Endothelial cell (in vitro differentiated cells): ENCODE data around the gene DAGLA. TPM values are rescaled to one million over a fixed set of nuclear protein-coding genes. Genes with fewer than 3 reads are reported as not detected.

Experiments
- DNase-seq: peaks from one replicate; pipeline ENCODE4 v3.0.0; 2021; ENCODE audit warnings: low spot score
- H3K27ac Mint-ChIP-seq: one replicate; pipeline ENCODE4 v1.8.0; 2021; ENCODE audit warnings: mixed read lengths, inconsistent platforms; ENCODE audit not compliant: unreplicated experiment
- H3K27me3 Mint-ChIP-seq: one replicate; pipeline ENCODE4 v1.8.0; 2021; ENCODE audit warnings: mild to moderate bottlenecking, moderate library complexity, mixed read lengths, inconsistent platforms; ENCODE audit not compliant: unreplicated experiment
- H3K36me3 Mint-ChIP-seq: one replicate; pipeline ENCODE4 v1.8.0; 2021; ENCODE audit warnings: mild to moderate bottlenecking, low read depth, mixed read lengths, inconsistent platforms; ENCODE audit not compliant: unreplicated experiment
- H3K4me1 Mint-ChIP-seq: one replicate; pipeline ENCODE4 v1.8.0; 2021; ENCODE audit warnings: mild to moderate bottlenecking, mixed read lengths, inconsistent platforms; ENCODE audit not compliant: unreplicated experiment
- H3K4me3 Mint-ChIP-seq: one replicate; pipeline ENCODE4 v1.8.0; 2021; ENCODE audit warnings: mild to moderate bottlenecking, mixed read lengths, inconsistent platforms; ENCODE audit not compliant: unreplicated experiment
- H3K9me3 Mint-ChIP-seq: one replicate; pipeline ENCODE4 v1.8.0; 2021; ENCODE audit warnings: mixed read lengths, inconsistent platforms; ENCODE audit not compliant: unreplicated experiment
- CTCF ChIP-seq: fragments of 200-600 bp; sonication (generic); IDR thresholded peaks from one replicate; pipeline ENCODE4 v1.5.0; 2021; ENCODE audit warnings: antibody characterized with exemption; ENCODE audit not compliant: unreplicated experiment
- total RNA-seq: library from RNA; stranded (reverse); fragmentation: NEBNext Ultra II Directional; extraction: Animal tissue kit (Norgen Biotek cat#: 25700); gene quantifications from one replicate; pipeline ENCODE4 v1.2.1, GENCODE V29; 2021; ENCODE audit not compliant: unreplicated experiment

DAGLA gene
- total RNA-seq, 1 donor from 2014 or later, result 3.2 TPM

DNA sequence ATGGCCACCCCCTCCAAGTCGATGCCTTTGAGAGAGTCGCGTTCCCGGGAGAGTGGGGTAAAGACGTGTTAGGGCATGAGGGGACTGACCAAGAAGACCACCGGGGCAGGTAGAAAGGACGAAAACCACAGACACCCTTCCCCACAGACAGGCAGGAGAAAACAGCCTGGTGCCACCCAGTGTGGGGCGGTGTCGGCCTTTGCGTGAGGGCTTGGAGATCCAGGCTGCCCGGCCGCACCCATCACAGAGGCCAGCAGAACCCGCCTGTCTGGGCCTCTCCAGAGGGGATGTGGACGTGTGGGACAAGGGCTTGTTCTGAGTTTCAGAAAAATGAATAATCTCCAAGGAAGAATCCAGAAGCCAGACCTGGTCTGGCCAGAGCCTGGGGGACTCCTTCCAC, 30.8 kb downstream of the DAGLA start:
- H3K27ac Mint-ChIP-seq, result peak overlapping the region; percentile 30
- TF ChIP-seq CTCF, result no peak
- no peak for DNase-seq
- H3K4me1 Mint-ChIP-seq, result peaks cover under 1% of the 10 kb centered on the region
- no peaks in the 10 kb centered on the region for H3K36me3 Mint-ChIP-seq
- no peak overlapping the region for H3K4me3 Mint-ChIP-seq
- H3K9me3 Mint-ChIP-seq, result no peaks in the 10 kb centered on the region
- no peaks in the 10 kb centered on the region for H3K27me3 Mint-ChIP-seq

DNA sequence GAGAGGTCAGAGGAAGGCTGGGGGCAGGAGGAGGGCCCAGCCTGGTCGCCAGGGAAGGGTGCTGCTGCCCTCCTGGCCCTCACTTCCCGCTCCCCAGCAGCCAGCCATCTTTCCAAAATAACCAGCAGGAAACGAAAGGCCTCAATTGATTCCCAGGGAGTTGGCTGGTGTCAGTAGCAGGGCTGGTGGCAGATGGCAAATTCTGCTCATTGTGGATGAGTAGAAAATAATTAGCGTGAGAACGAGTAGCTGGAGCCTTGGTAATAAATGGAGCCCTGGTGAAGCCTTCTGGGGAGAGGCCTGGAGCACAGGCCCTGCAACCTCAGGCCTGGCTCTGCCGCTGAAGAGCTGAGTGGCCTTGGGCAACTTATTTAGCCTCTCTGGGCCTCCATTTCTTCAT, 31.3 kb downstream of the DAGLA start:
- TF ChIP-seq CTCF, result no peak
- Mint-ChIP-seq H3K27me3 (no peaks in the 10 kb centered on the region), H3K4me1 (peaks cover 5% of the 10 kb centered on the region), H3K27ac (no peak overlapping the region), H3K4me3 (no peak overlapping the region), H3K36me3 (no peaks in the 10 kb centered on the region), H3K9me3 (no peaks in the 10 kb centered on the region)
- DNase-seq, result no peak

- H3K27me3 Mint-ChIP-seq, result peaks cover 2% of the 10 kb centered on the region
- no peak for DNase-seq
- H3K4me3 Mint-ChIP-seq, result no peak overlapping the region
- TF ChIP-seq CTCF, result no peak
- no peaks in the 10 kb centered on the region for H3K9me3 Mint-ChIP-seq
- no peaks in the 10 kb centered on the region for H3K36me3 Mint-ChIP-seq
- no peak overlapping the region for H3K27ac Mint-ChIP-seq
- peaks cover 11% of the 10 kb centered on the region for H3K4me1 Mint-ChIP-seq
Observed at GRCh38 chr11:61712314-61712713, 32.1 kb downstream of the DAGLA start.

GRCh38 chr11:61712846-61713245, 32.7 kb downstream of the DAGLA start:
- peaks cover 17% of the 10 kb centered on the region for H3K4me1 Mint-ChIP-seq
- no peaks in the 10 kb centered on the region for H3K36me3 Mint-ChIP-seq
- H3K27me3 Mint-ChIP-seq, result peaks cover 2% of the 10 kb centered on the region
- DNase-seq, result no peak
- TF ChIP-seq CTCF, result no peak
- no peak overlapping the region for H3K4me3 Mint-ChIP-seq
- H3K27ac Mint-ChIP-seq, result no peak overlapping the region
- H3K9me3 Mint-ChIP-seq, result no peaks in the 10 kb centered on the region

GRCh38 chr11:61713464-61713863, 33.3 kb downstream of the DAGLA start:
- Mint-ChIP-seq H3K9me3 (no peaks in the 10 kb centered on the region), H3K36me3 (no peaks in the 10 kb centered on the region), H3K27me3 (peaks cover 2% of the 10 kb centered on the region), H3K4me3 (no peak overlapping the region), H3K4me1 (peaks cover 17% of the 10 kb centered on the region), H3K27ac (no peak overlapping the region)
- DNase-seq, result no peak
- no peak for TF ChIP-seq CTCF
